GM18505 (cell line): ENCODE measurements around the gene BMPER.

Source experiments
- ATAC-seq: cut with Tn5 transposase; IDR thresholded peaks from one replicate; pipeline ENCODE4 v1.9.1; 2021; ENCODE audit not compliant: unreplicated experiment
- POLR2A ChIP-seq: IDR thresholded peaks from 4 replicates; pipeline ENCODE4 v1.6.1; 2011; ENCODE audit warnings: borderline replicate concordance; ENCODE audit not compliant: insufficient read depth, insufficient read length; ENCODE audit errors: extremely low read depth

The BMPER gene

GRCh38 chr7:33901847-33902246, 3.5 kb upstream of the BMPER start:
- TF ChIP-seq POLR2A, result no peak
- ATAC-seq, result no peak

GRCh38 chr7:33902746-33903145, 2.6 kb upstream of the BMPER start:
- ATAC-seq, result no peak
- no peak for TF ChIP-seq POLR2A

- no peak for ATAC-seq
These were observed 1.3 kb upstream of the BMPER start for GRCh38 chr7:33903791-33904680.

GRCh38 chr7:33904681-33905388, 504 bp upstream of the BMPER start:
- no peak for ATAC-seq
- TF ChIP-seq POLR2A, result no peak

More at GRCh38 chr7:33903791-33904680, 1.3 kb upstream of the BMPER start:
- TF ChIP-seq POLR2A, result no peak

GRCh38 chr7:33906697-33907096, 1.4 kb downstream of the BMPER start:
- no peak for ATAC-seq
- no peak for TF ChIP-seq POLR2A

- no peak for ATAC-seq
- no peak for TF ChIP-seq POLR2A
These were observed 2.3 kb downstream of the BMPER start for GRCh38 chr7:33907625-33908024.

GRCh38 chr7:33909318-33909717, 4.0 kb downstream of the BMPER start:
- TF ChIP-seq POLR2A, result no peak
- ATAC-seq, result no peak

- TF ChIP-seq POLR2A, result no peak
- no peak for ATAC-seq
These were observed 4.4 kb downstream of the BMPER start for GRCh38 chr7:33909755-33910154.

- no peak for TF ChIP-seq POLR2A
- ATAC-seq, result no peak
These were observed 5.4 kb downstream of the BMPER start for GRCh38 chr7:33910756-33911155.

GRCh38 chr7:33916357-33917081, 11.2 kb downstream of the BMPER start:
- no peak for TF ChIP-seq POLR2A
- no peak for ATAC-seq

GRCh38 chr7:33917661-33918060, 12.3 kb downstream of the BMPER start:
- ATAC-seq, result no peak
- TF ChIP-seq POLR2A, result no peak

- no peak for TF ChIP-seq POLR2A
- ATAC-seq, result no peak
These were observed 13.3 kb downstream of the BMPER start for GRCh38 chr7:33918438-33919143.

GRCh38 chr7:33919449-33919848, 14.1 kb downstream of the BMPER start:
- TF ChIP-seq POLR2A, result no peak
- no peak for ATAC-seq
